Loucy (cell line): ENCODE results near the gene FRS2.
A peak's percentile ranks its signal among the peaks of the same experiment; 100 is the strongest.

Source experiments
- H2AFZ ChIP-seq: fragments of 200-600 bp; sonication (generic); 2 replicates; pipeline ENCODE4 v1.6.0; 2016; ENCODE audit warnings: antibody characterized with exemption, mild to moderate bottlenecking, low read length, moderate library complexity
- H3F3A ChIP-seq: fragments of 200-600 bp; 2 replicates; pipeline ENCODE4 v1.6.0; 2016; ENCODE audit warnings: antibody characterized with exemption, low read depth, mild to moderate bottlenecking
- H3K27me3 ChIP-seq: fragments of 200-600 bp; sonication (generic); 2 replicates; pipeline ENCODE4 v1.6.1; 2014; ENCODE audit warnings: low read length, mild to moderate bottlenecking; ENCODE audit not compliant: insufficient read depth, poor library complexity, severe bottlenecking
- H3K36me3 ChIP-seq: fragments of 200-600 bp; sonication (generic); 2 replicates; pipeline ENCODE4 v1.6.1; 2016; ENCODE audit warnings: low read length; ENCODE audit not compliant: insufficient read depth
- H3K4me1 ChIP-seq: fragments of 200-600 bp; sonication (generic); 2 replicates; pipeline ENCODE4 v1.5.1; 2014; ENCODE audit warnings: low read length, mild to moderate bottlenecking; ENCODE audit not compliant: insufficient read depth, poor library complexity, severe bottlenecking
- H3K4me2 ChIP-seq: fragments of 200-600 bp; sonication (generic); 2 replicates; pipeline ENCODE4 v1.6.0; 2014; ENCODE audit warnings: antibody characterized with exemption, low read length, low read depth, mild to moderate bottlenecking; ENCODE audit not compliant: poor library complexity, severe bottlenecking
- H3K4me3 ChIP-seq: fragments of 200-600 bp; sonication (generic); 2 replicates; pipeline ENCODE4 v1.5.1; 2014; ENCODE audit warnings: low read length, mild to moderate bottlenecking, mixed read lengths; ENCODE audit not compliant: poor library complexity, severe bottlenecking
- H3K79me2 ChIP-seq: fragments of 200-600 bp; sonication (generic); 2 replicates; pipeline ENCODE4 v1.6.1; 2014; ENCODE audit warnings: low read length; ENCODE audit not compliant: insufficient read depth
- H3K9ac ChIP-seq: fragments of 200-600 bp; sonication (generic); 2 replicates; pipeline ENCODE4 v1.6.0; 2014; ENCODE audit warnings: mild to moderate bottlenecking, low read depth, low read length, moderate library complexity; ENCODE audit not compliant: poor library complexity, severe bottlenecking
- H3K9me2 ChIP-seq: fragments of 200-600 bp; sonication (generic); replicated peaks from 2 replicates; pipeline ENCODE4 v1.6.1; 2016; ENCODE audit warnings: low read depth, low read length, mixed read lengths
- H3K9me3 ChIP-seq: fragments of 200-600 bp; sonication (generic); 2 replicates; pipeline ENCODE4 v1.6.1; 2014; ENCODE audit warnings: mild to moderate bottlenecking, antibody characterized with exemption, low read length, low read depth; ENCODE audit not compliant: insufficient read depth
- H4K20me1 ChIP-seq: fragments of 200-600 bp; sonication (generic); 2 replicates; pipeline ENCODE4 v1.6.0; 2014; ENCODE audit warnings: antibody characterized with exemption, low read length, mild to moderate bottlenecking; ENCODE audit not compliant: insufficient read depth, poor library complexity, severe bottlenecking
- CTCF ChIP-seq: fragments of 200-600 bp; sonication (generic); conservative IDR thresholded peaks from 2 replicates; pipeline ENCODE4 v1.5.1; 2014; ENCODE audit warnings: mild to moderate bottlenecking, antibody characterized with exemption, low read length
- EZH2phosphoT487 ChIP-seq: fragments of 200-600 bp; IDR thresholded peaks from 2 replicates; pipeline ENCODE4 v1.6.1; 2018; ENCODE audit warnings: antibody characterized with exemption, mild to moderate bottlenecking, moderate library complexity, borderline replicate concordance

The FRS2 gene

GRCh38 chr12:69570545-69571399 lies 100.6 kb downstream of the FRS2 start:
- TF ChIP-seq CTCF (peak; percentile 85), EZH2phosphoT487 (no peak)
- Histone ChIP-seq H2AFZ (no peak overlapping the region), H3K4me2 (no peak overlapping the region)

DNA sequence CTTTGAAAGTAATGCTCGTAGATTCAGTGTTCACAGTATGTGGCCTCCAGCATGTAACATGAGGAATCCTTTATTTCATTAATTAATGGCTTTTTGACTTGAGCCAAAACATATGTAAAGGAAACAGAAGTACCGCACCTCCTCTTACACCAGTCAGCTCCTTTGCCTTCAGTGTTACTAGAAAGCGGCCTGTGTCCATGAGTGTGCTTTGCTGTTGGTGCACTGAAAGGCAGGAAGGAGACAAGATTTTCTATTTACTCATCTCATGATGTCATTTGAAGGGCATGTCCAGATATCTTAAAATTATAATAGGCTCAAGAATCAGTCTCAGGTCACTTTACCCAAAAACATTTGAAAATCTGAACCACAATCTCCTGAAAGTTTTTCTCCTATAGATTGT lies 105.2 kb downstream of the FRS2 start:
- Histone ChIP-seq H3K27me3 (no peaks in the 10 kb centered on the region), H3K79me2 (no peaks in the 10 kb centered on the region), H3K9me2 (no peaks in the 10 kb centered on the region), H3F3A (no peaks in the 10 kb centered on the region), H3K4me1 (peaks cover 6% of the 10 kb centered on the region), H3K36me3 (peaks cover 45% of the 10 kb centered on the region), H2AFZ (no peak overlapping the region), H3K4me2 (no peak overlapping the region), H3K9me3 (no peaks in the 10 kb centered on the region), H4K20me1 (no peaks in the 10 kb centered on the region), H3K4me3 (no peak overlapping the region), H3K9ac (no peak overlapping the region)
- TF ChIP-seq EZH2phosphoT487 (no peak), CTCF (no peak)

More at GRCh38 chr12:69570545-69571399, 100.6 kb downstream of the FRS2 start:
- H3K9me3 ChIP-seq = no peaks in the 10 kb centered on the region
- no peaks in the 10 kb centered on the region for H3F3A ChIP-seq
- H3K79me2 ChIP-seq = no peaks in the 10 kb centered on the region
- H3K27me3 ChIP-seq = no peaks in the 10 kb centered on the region
- no peaks in the 10 kb centered on the region for H3K4me1 ChIP-seq
- H4K20me1 ChIP-seq = no peaks in the 10 kb centered on the region
- H3K9me2 ChIP-seq = no peaks in the 10 kb centered on the region
- H3K4me3 ChIP-seq = no peak overlapping the region
- H3K36me3 ChIP-seq = peaks cover 70% of the 10 kb centered on the region
- H3K9ac ChIP-seq = no peak overlapping the region

- no peak overlapping the region for H3K4me2 ChIP-seq
- no peak overlapping the region for H2AFZ ChIP-seq
- no peak overlapping the region for H3K9ac ChIP-seq
- no peaks in the 10 kb centered on the region for H3K9me3 ChIP-seq
- H3K9me2 ChIP-seq = no peaks in the 10 kb centered on the region
- H4K20me1 ChIP-seq = no peaks in the 10 kb centered on the region
- H3K36me3 ChIP-seq = peaks cover 26% of the 10 kb centered on the region; the same call in 1 of the 2 replicates
- no peaks in the 10 kb centered on the region for H3K79me2 ChIP-seq
- no peaks in the 10 kb centered on the region for H3F3A ChIP-seq
- TF ChIP-seq EZH2phosphoT487 (no peak), CTCF (no peak)
- no peak overlapping the region for H3K4me3 ChIP-seq
- no peaks in the 10 kb centered on the region for H3K27me3 ChIP-seq
- H3K4me1 ChIP-seq = peaks cover 6% of the 10 kb centered on the region
These were observed 108.1 kb downstream of the FRS2 start for GRCh38 chr12:69578283-69578682.
